CD8-positive, alpha-beta memory T cell (primary cell): ENCODE results near the gene ARPC3. TPM values are rescaled to one million over a fixed set of nuclear protein-coding genes. Genes with fewer than 3 reads are reported as not detected.
A peak's percentile ranks its signal among the peaks of the same experiment; 100 is the strongest.
"Not testable (repeated sequence)": the region's sequence is repeated elsewhere in the genome, so short reads cannot be mapped to it uniquely, and the experiment has no call there.

Experiments used
- CTCF ChIA-PET: fragments of 350-600 bp; sonication (Branson Sonifier 250); formaldehyde crosslinking; loops from one replicate; lab custom pipeline; 2021; ENCODE audit warnings: antibody characterized with exemption; lab: Charles Lee
- POLR2A ChIA-PET: fragments of 350-600 bp; sonication (Branson Sonifier 250); formaldehyde crosslinking; loops from one replicate; lab custom pipeline; 2021; ENCODE audit warnings: antibody characterized with exemption; lab: Charles Lee
- DNase-seq, 5 donors: peaks; one replicate each; pipeline versions ENCODE4 v3.0.0 to v3.0.0-alpha.2; 2020 to 2022; ENCODE audit warnings: mixed read lengths in 1 of 5
- H3K27ac ChIP-seq: one replicate; pipeline ENCODE4 v1.7.0; 2013; ENCODE audit warnings: low read depth, mild to moderate bottlenecking, low read length, moderate library complexity
- H3K27me3 ChIP-seq: 2 replicates; pipeline ENCODE4 v1.7.0; 2013; ENCODE audit warnings: low read length, mild to moderate bottlenecking; ENCODE audit not compliant: insufficient read depth, poor library complexity, severe bottlenecking
- H3K36me3 ChIP-seq: 2 replicates; pipeline ENCODE4 v1.7.0; 2013; ENCODE audit warnings: mild to moderate bottlenecking, low read length, moderate library complexity; ENCODE audit not compliant: insufficient read depth
- H3K4me1 ChIP-seq: 2 replicates; pipeline ENCODE4 v1.7.0; 2013; ENCODE audit warnings: mild to moderate bottlenecking, low read length, moderate library complexity; ENCODE audit not compliant: insufficient read depth
- H3K4me3 ChIP-seq: 2 replicates; pipeline ENCODE4 v1.7.0; 2013; ENCODE audit warnings: mild to moderate bottlenecking, low read length
- H3K9me3 ChIP-seq: 2 replicates; pipeline ENCODE4 v1.7.0; 2013; ENCODE audit warnings: mild to moderate bottlenecking, low read length
- H3K27ac Mint-ChIP-seq, 8 donors: one replicate each; pipeline ENCODE4 v1.8.0; 2020 to 2021; ENCODE audit warnings: mixed read lengths in 8 of 8, mild to moderate bottlenecking in 6 of 8, inconsistent platforms in 3 of 8, moderate library complexity in 3 of 8
- H3K27me3 Mint-ChIP-seq, 2 donors: one replicate each; pipeline ENCODE4 v1.8.0; 2020 to 2021; ENCODE audit warnings: mixed read lengths in 2 of 2, mild to moderate bottlenecking in 1 of 2, moderate library complexity in 1 of 2
- H3K36me3 Mint-ChIP-seq, 3 donors: one replicate each; pipeline ENCODE4 v1.8.0; 2020 to 2021; ENCODE audit warnings: mixed read lengths in 3 of 3, inconsistent platforms in 1 of 3, mild to moderate bottlenecking in 1 of 3
- H3K4me1 Mint-ChIP-seq, 3 donors: one replicate each; pipeline ENCODE4 v1.8.0; 2020 to 2021; ENCODE audit warnings: mixed read lengths in 3 of 3, inconsistent platforms in 1 of 3, mild to moderate bottlenecking in 1 of 3
- H3K4me3 Mint-ChIP-seq, 7 donors: one replicate each; pipeline ENCODE4 v1.8.0; 2020 to 2021; ENCODE audit warnings: mixed read lengths in 7 of 7, mild to moderate bottlenecking in 6 of 7, moderate library complexity in 4 of 7, inconsistent platforms in 2 of 7
- H3K9me3 Mint-ChIP-seq, 5 donors: one replicate each; pipeline ENCODE4 v1.8.0; 2020 to 2022; ENCODE audit warnings: mixed read lengths in 5 of 5, mild to moderate bottlenecking in 3 of 5, moderate library complexity in 2 of 5, inconsistent platforms in 1 of 5
- polyA plus RNA-seq: library from polyadenylated mRNA; unstranded; fragments of 300-500 nt; fragmentation: Illumina TruSeq; gene quantifications from one replicate; pipeline ENCODE4 v1.2.3, GENCODE V29; 2021
- total RNA-seq, 2 experiments: library from RNA; stranded (reverse); gene quantifications; one replicate each; pipeline ENCODE4 v1.2.3, GENCODE V29; 2021

ARPC3 gene
- total and polyA plus RNA-seq, 3 experiments from 2014 or later = 266 to 800 (median 293) TPM

DNA sequence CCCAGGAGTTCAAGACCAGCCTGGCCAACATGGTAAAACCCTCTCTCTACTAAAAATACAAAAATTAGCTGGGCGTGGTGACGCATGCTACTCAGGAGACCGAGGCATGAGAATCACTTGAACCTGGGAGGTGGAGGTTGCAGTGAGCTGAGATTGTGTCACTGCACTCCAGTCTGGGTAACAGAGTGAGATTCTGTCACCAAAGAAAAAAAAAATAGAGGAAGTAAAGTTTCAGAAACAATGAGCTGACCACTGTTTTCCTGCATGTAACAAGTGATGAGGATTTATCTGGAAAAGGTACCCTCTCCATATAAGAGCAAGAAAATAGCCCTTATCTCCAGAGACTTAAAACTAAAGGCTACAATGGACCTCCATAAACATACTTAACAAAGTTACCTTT is 33.0 kb downstream of the ARPC3 start:
- CTCF ChIA-PET = interaction anchor here (0.6 to 0.8 kb wide), 2 partner anchors 14 kb away, joined by 3 read pairs; no protein-coding TSS in a partner anchor
- H3K4me3 Mint-ChIP-seq, H3K4me1 ChIP-seq, H3K27me3 ChIP-seq, H3K9me3 ChIP-seq, H3K36me3 Mint-ChIP-seq, H3K27me3 Mint-ChIP-seq, DNase-seq, H3K4me3 ChIP-seq, H3K27ac ChIP-seq, H3K27ac Mint-ChIP-seq, H3K36me3 ChIP-seq, H3K4me1 Mint-ChIP-seq, H3K9me3 Mint-ChIP-seq: not testable (repeated sequence)
- POLR2A ChIA-PET = interaction anchor here (0.7 kb wide), 1 partner anchor 418 kb away, joined by 7 read pairs; no protein-coding TSS in a partner anchor

DNA sequence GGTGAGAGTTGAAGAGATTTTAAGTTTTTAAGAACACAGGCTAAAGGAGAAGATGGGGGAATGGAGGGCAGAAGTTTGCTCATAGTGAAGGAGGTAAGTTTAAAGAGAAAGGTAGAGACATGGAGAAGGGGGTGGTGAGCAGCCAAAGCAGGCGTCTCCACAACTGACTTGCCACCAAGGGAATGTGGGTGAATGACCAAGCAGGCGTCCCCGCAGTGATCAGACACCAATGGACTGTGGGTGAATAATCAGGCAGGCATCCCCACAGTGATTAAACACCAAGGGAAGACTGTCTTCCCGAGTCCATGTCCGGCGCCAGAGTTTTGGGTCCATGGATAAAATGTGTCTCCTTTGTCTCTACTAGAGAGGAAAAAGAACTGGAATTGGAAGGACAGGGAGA is 40.1 kb downstream of the ARPC3 start:
- CTCF ChIA-PET = not testable (repeated sequence)

DNA sequence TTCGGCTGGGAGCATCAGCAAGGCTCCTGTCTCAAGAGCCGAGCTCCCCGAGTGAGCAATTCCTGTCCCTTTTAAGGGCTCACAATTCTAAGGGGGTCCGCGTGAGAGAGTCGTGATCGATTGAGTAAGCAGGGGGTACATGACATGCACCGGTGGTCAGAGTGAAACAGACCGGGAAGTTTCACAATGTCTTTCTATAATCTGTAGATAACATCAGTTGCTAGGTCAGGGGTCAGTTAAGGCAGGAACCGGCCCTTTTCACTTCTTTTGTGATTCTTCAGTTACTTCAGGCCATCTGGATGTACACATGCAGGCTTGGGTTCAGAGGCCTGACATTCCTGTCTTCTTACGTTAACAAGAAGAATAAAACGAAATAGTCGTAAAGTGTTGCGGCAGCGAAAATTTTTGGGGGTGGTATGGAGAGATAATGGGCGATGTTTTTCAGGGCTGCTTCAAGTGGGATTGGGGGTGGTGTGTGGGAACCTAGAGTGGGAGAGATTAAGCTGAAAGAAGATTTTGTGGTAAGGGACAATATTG is 44.9 kb downstream of the ARPC3 start:
- Mint-ChIP-seq H3K4me1 (peaks cover 27 to 39% (median 35%) of the 10 kb centered on the region in 3 donors), H3K36me3 (peaks cover 0 to 23% (median 0%) of the 10 kb centered on the region in 3 donors), H3K4me3 (peak overlapping the region in 1 of 7 donors; percentile 100)
- ChIA-PET CTCF (interaction anchor here (1.6 kb wide), 1 partner anchor 26 kb away, joined by 6 read pairs; no protein-coding TSS in a partner anchor), POLR2A (interaction anchor here (0.7 kb wide), 1 partner anchor 179 kb away, joined by 5 read pairs; no protein-coding TSS in a partner anchor)
- peaks cover 21% of the 10 kb centered on the region for H3K4me1 ChIP-seq
- H3K9me3 ChIP-seq, H3K36me3 ChIP-seq, H3K27ac ChIP-seq, H3K27ac Mint-ChIP-seq, H3K9me3 Mint-ChIP-seq, H3K27me3 Mint-ChIP-seq, H3K27me3 ChIP-seq, H3K4me3 ChIP-seq, DNase-seq: not testable (repeated sequence)

More for the DNA sequence above, 40.1 kb downstream of the ARPC3 start:
- POLR2A ChIA-PET, H3K27ac ChIP-seq, H3K4me3 ChIP-seq, DNase-seq, H3K9me3 ChIP-seq, H3K4me3 Mint-ChIP-seq, H3K36me3 ChIP-seq, H3K4me1 Mint-ChIP-seq, H3K4me1 ChIP-seq, H3K9me3 Mint-ChIP-seq, H3K36me3 Mint-ChIP-seq, H3K27ac Mint-ChIP-seq, H3K27me3 ChIP-seq: not testable (repeated sequence)
- H3K27me3 Mint-ChIP-seq = peaks cover 3 to 11% of the 10 kb centered on the region in 2 donors

DNA sequence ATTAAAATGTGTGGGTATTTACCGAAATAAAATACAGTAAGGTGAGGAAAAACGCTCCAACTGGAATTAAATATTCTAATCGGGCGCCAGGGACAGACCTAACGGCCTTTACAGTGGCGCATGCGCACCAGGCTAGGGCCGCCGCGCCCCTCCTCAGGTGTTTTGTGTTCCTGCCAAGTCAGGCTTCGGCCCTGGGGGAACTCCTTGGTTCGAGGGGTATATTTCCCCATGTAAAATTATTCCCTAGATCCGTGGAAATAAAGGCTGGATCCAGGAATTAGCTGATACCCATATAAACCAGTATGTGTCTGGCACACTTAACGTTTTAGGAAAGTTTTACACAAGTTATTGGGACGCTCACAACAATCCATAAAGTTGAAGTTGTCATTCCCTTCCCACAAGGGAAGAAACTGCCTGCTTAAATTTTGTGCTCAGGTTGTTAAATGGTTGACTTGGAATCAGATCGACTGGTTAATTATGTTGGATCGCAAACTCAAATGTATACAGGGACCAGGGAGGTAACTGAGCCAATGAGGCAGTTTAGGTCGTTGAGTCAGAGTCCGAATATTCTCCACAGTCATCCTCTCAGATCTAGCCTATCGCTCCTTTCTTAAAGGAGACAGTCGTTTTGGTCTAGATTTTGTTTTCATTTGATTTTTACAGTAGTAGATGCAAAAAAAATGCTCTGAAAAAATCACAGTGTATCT is 46.0 kb downstream of the ARPC3 start:
- no peaks in the 10 kb centered on the region for H3K36me3 ChIP-seq
- no peaks in the 10 kb centered on the region for H3K9me3 Mint-ChIP-seq
- CTCF ChIA-PET = interaction anchor here (1.6 to 3.1 kb wide), 2 partner anchors 27 kb away, joined by 6 to 15 read pairs; no protein-coding TSS in a partner anchor
- POLR2A ChIA-PET = interaction anchor here (0.6 to 1.0 kb wide), 3 partner anchors 27 to 180 kb away, joined by 5 to 6 read pairs (median 5); no protein-coding TSS in a partner anchor
- DNase-seq = peak; percentile 66 to 87 (median 78)
- H3K36me3 Mint-ChIP-seq = peaks cover 0 to 30% (median 0%) of the 10 kb centered on the region in 3 donors
- H3K27ac ChIP-seq = peak overlapping the region; percentile 81
- peaks cover 21% of the 10 kb centered on the region for H3K4me1 ChIP-seq
- no peaks in the 10 kb centered on the region for H3K27me3 ChIP-seq
- no peaks in the 10 kb centered on the region for H3K9me3 ChIP-seq
- peak overlapping the region; percentile 96 to 100 (median 99) for H3K27ac Mint-ChIP-seq
- H3K4me3 Mint-ChIP-seq = peak overlapping the region; percentile 99 to 100 (median 100)
- peaks cover 0 to 2% of the 10 kb centered on the region in 2 donors for H3K27me3 Mint-ChIP-seq
- H3K4me1 Mint-ChIP-seq = peaks cover 31 to 47% (median 43%) of the 10 kb centered on the region in 3 donors
- peak overlapping the region; percentile 82 for H3K4me3 ChIP-seq

DNA sequence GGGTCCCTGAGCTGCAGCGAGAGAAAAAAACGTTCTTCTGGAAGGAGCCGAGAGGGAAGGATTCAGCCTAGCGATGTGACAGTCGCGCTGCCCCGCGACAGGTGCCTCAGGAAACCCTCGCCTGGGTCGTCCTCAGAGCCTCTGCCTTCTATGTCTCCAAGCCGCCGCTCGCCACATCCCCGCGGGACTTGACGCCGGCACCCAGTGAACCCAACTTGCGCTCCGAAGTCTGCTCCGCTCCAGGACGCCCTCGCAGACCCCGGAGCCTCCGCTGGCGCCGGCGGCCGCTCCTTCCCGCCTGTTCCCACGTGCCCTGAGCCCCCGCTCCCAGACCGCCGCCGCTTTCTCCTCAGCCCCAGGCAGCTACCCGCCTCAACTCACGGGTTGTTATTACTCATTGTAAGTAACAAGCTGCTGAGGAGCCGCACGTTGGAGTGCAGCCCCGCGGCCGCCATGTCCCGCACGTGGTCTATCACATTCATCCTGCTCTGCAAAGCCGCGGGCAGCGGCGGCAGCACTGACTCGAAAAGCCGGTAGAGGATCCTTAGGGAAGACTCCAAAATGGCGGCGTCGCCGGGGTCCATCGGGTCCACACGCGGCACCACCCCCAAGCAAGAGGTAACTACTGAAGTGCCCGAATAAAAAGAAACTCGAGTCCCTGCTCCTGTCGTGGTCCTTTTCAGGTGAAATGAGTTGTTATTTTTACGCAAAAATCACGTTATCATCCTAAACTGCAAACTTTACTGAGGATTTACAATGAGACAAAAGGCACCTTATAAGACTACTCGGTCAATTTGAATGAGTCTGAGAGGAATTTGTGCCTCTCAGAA is 46.8 kb downstream of the ARPC3 start, which contains the start of gene ANAPC7:
TSS of gene ANAPC7 (minus strand) at position 563 of the 830 bp plus-strand sequence. CDS start at position 482, 81 bp downstream.
- peaks cover 0 to 31% (median 0%) of the 10 kb centered on the region in 3 donors for H3K36me3 Mint-ChIP-seq
- H3K4me3 Mint-ChIP-seq = peak within 1 kb of the TSS; percentile 99 to 100 (median 100)
- no peaks in the 10 kb centered on the region for H3K9me3 ChIP-seq
- no peaks in the 10 kb centered on the region for H3K27me3 Mint-ChIP-seq
- peak within 1 kb of the TSS; percentile 96 to 100 (median 99) for H3K27ac Mint-ChIP-seq
- ChIA-PET POLR2A (interaction anchor here (1.0 kb wide), 1 partner anchor 28 kb away, joined by 6 read pairs; no protein-coding TSS in a partner anchor), CTCF (interaction anchor here (3.1 kb wide), 1 partner anchor 28 kb away, joined by 15 read pairs; no protein-coding TSS in a partner anchor)
- peak; percentile 79 to 90 (median 86) for DNase-seq
- H3K4me1 Mint-ChIP-seq = peaks cover 31 to 49% (median 44%) of the 10 kb centered on the region in 3 donors
- H3K4me3 ChIP-seq = peak within 1 kb of the TSS; percentile 82
- H3K36me3 ChIP-seq = no peaks in the 10 kb centered on the region
- peaks cover 21% of the 10 kb centered on the region for H3K4me1 ChIP-seq
- H3K9me3 Mint-ChIP-seq = no peaks in the 10 kb centered on the region
- H3K27ac ChIP-seq = peak within 1 kb of the TSS; percentile 81
- no peaks in the 10 kb centered on the region for H3K27me3 ChIP-seq

Other genes starting within 250 kb of the ARPC3 start
- 100 to 1,000 TPM; 199 TPM for gene ATP2A2, start 169.1 kb downstream of the ARPC3 start, total RNA-seq
- gene ATP2A2, start 169.1 kb downstream of the ARPC3 start, polyA plus RNA-seq = 4.8 TPM
- gene ANAPC7, start 46.6 kb downstream of the ARPC3 start, total RNA-seq = 10 to 100 TPM; 66.7 to 67.1 TPM
- 26.9 TPM for gene ANAPC7, start 46.6 kb downstream of the ARPC3 start, polyA plus RNA-seq
- gene GPN3, start 17.9 kb upstream of the ARPC3 start, total RNA-seq = 10 to 100 TPM; 59.4 TPM
- 33.9 TPM for gene GPN3, start 17.9 kb upstream of the ARPC3 start, polyA plus RNA-seq
- 10 to 100 TPM; 43.2 to 44.0 TPM for gene FAM216A, start 18.5 kb upstream of the ARPC3 start, total RNA-seq
- gene FAM216A, start 18.5 kb upstream of the ARPC3 start, polyA plus RNA-seq = 9.8 TPM
- 10 to 100 TPM; 86.4 to 88.3 TPM for gene VPS29, start 51.8 kb upstream of the ARPC3 start, total RNA-seq
- gene VPS29, start 51.8 kb upstream of the ARPC3 start, polyA plus RNA-seq = 150 TPM
- gene RAD9B, start 52.0 kb upstream of the ARPC3 start, total RNA-seq = 1 to 10 TPM in 1 of 2 experiments, under 1 TPM in 1; 0.74 to 1.9 TPM
- 0.52 TPM for gene RAD9B, start 52.0 kb upstream of the ARPC3 start, polyA plus RNA-seq
- gene PPTC7, start 133.0 kb upstream of the ARPC3 start, total RNA-seq = 10 to 100 TPM; 52.0 TPM
- 11.7 TPM for gene PPTC7, start 133.0 kb upstream of the ARPC3 start, polyA plus RNA-seq
- gene TCTN1, start 163.8 kb upstream of the ARPC3 start, total RNA-seq = 10 to 100 TPM in 1 of 2 experiments, 1 to 10 TPM in 1; 9.8 to 11.1 TPM
- 4.6 TPM for gene TCTN1, start 163.8 kb upstream of the ARPC3 start, polyA plus RNA-seq
- 10 to 100 TPM; 18.5 to 20.2 TPM for gene HVCN1, start 238.8 kb upstream of the ARPC3 start, total RNA-seq
- gene HVCN1, start 238.8 kb upstream of the ARPC3 start, polyA plus RNA-seq = 17.6 TPM